ENCODE data around the gene EDEM1.
"Not testable (repeated sequence)": the region's sequence is repeated elsewhere in the genome, so short reads cannot be mapped to it uniquely, and the experiment has no call there.

DNA sequence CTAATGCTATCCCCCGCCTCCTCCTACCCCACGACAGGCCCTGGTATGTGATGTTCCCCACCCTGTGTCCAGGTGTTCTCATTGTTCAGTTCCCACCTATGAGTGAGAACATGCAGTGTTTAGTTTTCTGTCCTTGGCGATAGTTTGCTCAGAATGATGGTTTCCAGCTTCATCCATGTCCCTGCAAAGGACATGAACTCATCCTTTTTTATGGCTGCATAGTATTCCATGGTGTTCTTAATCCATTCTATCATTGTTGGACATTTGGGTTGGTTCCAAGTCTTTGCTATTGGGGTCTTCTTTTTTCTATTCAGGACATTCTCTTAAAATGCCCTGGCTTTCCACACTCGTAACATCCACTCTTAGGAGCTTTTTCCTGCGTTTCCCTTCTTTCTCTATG lies 40.4 kb upstream of the EDEM1 start:
- not testable (repeated sequence) for TF ChIP-seq CTCF, POLR2A (IDR thresholded peaks at IDR 0.05)

All from uterus (tissue), 2 donors.